ENCODE data around the gene NSDHL.
"Not testable (repeated sequence)": the region's sequence is repeated elsewhere in the genome, so short reads cannot be mapped to it uniquely, and the experiment has no call there.

The NSDHL gene

DNA sequence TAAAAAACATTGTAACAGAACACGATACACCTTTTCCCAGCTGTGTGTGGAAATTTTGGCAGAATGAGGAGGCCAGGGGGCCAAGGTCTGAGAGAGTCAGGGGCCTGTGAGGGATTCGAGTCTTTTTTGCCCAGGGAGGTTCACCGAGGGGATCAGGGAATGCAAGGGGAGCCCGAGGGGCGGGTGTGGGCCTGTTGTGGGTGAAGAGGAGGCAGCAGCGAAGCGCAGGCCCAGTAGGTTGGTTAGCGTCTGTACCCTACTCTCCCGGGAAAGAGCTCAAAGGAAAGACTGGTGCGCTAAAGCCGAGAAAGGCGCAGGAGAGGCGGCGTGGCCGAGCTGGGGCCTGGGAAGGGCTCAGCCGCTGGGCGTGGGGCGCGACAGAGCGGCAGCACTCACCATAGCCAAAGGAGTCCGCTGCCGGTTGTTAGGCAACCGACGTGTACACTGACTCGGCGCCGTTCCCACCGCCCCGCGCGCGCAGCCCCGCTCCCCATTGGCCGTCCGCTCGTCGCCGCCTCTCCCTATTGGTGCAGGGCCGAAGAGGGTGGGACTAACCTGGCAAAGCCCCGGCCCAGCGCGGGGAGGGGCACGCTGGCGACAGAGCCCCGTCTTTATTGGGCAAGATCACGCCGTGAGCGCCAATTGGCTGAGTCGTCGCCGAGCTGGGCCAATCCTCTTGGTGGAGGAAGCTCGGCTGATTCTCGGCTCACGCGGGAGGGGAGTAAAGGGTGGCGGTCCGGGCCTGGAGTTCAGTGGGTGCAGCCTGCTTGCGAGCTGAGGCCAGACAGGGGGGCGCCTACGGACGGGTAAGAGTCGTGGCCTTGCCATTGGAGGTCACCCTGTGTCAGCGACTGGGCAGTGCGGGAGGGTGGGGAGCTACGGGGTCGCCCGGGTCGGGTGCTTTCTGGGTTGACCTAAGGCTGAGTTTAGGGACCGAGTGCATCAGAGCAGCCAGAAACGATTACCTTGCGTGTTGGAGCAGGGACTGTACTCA lies at the start of gene NSDHL, which contains the start of gene CETN2:
Gene NSDHL (plus strand): TSS at position 752 of the 994 bp plus-strand sequence. CDS start 15,262 bp downstream, outside the sequence.
Gene CETN2 (minus strand): TSS at position 446 of the 994 bp plus-strand sequence. CDS start 47 bp downstream, at position 399.
- DNase-seq, result peak; percentile 94

DNA sequence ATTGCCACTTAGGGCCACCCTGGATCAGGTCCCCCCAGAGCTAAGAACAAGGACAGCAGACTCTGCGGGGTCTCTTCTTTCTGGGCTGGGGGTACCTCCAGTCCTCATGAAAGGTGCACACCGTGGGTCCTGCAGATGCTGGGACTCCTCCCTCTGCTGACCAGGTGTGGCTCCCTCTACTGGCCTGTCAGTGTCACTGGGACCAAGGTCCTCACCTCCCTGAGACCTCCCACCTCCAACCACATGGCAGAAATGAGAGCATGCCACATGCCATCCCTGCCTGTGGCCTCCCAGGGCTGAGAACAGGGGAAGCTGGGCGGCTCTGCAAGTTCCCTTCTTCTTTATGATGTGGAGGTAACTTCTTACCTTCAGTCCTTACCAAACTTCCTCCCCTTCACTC lies 43.8 kb upstream of the NSDHL start:
- not testable (repeated sequence) for DNase-seq

DNA sequence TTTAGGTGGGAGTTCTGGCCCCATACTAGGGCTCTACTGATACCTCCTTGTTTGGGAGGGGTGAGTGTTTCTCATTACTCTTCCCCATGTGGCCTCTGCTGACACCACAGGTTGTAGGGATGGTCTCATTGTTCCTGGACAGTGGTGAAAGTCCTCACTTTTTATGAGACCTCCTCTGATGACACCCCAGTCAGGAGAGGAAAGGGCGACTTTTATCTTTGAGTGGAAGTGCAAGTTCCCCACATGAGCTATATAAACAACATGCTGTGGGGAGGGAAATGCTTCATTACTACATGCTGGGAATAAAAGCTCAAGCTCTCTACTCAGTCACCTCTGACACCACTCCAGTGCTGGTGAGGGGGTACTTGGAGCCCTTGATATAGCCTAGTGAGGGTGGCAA lies 31.9 kb upstream of the NSDHL start:
- DNase-seq, result no peak

DNA sequence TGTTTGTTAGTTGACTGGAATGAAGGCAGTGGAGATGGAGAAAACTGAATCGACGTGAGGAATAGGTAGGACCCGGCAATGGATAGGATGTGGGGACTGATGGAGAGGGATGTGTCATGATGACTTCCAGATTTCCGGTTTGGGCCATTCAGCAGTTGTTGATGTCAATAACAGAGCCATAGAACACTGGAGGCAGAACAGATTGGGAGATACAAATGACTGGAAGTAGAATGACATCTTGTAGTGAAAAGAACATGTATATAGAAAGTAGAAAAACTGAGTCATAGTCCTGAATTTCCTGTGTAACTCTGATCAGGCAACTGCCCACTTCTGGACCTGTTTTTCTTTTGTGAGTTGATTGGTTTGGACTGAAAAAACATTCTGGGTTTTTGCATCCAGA lies 24.8 kb upstream of the NSDHL start:
- no peak for DNase-seq

DNA sequence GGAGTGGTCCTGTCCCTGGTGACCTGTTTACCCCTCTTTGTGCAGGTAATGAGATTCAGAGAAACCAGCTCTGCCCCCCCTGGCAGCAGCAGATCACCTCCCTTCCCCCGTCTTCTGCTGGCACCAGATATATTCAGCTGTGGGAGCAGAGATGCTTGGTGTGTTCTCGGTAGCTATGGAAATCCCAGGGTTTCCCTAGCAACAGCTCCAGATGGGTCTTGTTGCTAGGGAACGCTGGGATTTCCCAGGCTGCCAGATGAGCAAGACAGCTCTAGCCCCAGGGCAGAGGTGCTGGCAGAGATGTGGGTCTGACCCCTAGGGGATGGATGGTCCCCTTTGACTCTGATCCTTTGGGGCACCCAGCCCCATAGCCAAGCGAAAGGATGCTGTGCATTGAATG lies 20.5 kb upstream of the NSDHL start:
- no peak for DNase-seq

DNA sequence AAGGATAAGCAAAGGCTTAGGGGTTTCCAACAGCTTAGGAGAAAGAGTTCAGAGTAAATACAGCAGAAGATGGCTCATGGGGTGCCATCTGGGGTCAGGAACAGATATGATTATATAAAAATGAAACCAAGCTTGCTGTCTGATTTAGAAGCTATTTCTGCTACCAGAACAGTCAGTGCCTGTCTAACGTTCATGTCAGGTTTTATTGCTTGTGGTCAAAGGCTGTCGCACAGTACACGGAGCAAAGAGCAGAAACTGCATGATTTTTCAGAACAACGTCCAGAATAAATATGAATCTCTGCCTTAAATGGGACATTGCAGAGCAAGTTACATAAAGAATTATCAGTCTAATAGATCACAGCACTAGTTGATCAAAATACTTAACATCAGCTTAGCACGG lies 17.7 kb upstream of the NSDHL start:
- no peak for DNase-seq

DNA sequence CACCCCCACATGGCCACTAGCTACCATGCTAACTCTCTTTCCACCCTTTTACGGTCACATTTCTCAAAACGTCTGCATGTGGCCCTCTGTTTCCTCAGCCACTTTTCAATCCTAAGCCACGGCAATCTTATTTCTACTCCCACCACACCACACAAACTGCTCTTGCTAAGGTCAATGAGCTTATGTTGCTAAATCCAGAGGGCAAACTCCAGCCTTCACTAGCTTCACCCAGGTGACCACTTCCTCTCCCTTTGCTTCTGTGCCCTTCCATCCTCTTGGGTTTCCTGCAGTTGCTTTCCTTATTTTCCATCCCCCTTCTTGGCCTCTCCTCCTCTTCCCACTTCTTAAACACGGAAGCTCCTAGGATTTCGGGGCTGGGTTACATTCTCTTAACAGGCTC lies 16.8 kb upstream of the NSDHL start:
- DNase-seq, result no peak

DNA sequence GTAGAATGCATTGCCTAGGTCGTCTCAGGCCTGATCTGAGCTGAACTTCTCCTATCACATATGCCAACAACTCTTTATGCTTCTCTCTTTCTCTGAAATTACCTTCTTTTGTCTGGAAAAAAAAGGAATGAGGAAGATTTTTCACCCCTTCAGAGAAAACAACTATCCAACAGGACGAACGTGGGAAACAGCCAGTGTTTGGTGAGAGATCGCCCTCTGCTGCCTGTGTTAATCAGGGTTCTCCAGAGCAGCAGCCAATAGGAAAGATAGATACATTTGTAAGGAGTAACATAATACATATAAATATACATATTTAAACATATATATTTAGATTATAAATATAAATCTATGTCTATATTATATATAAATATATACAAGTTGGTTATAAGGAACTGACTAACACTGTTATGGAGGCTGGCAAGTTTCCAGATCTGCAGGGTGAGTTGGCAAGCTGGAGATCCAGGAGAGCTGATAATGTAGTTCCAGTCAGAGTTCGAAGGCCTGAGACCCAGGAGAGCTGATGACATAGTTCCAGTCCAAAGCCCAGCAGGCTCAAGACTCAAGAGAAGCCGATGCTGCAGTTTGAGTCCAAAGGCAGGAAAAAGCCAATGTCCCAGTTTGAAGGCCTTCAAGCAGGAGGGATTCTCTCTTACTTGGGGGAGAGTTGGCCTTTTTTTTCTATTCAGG lies 13.6 kb upstream of the NSDHL start:
- no peak for DNase-seq

DNA sequence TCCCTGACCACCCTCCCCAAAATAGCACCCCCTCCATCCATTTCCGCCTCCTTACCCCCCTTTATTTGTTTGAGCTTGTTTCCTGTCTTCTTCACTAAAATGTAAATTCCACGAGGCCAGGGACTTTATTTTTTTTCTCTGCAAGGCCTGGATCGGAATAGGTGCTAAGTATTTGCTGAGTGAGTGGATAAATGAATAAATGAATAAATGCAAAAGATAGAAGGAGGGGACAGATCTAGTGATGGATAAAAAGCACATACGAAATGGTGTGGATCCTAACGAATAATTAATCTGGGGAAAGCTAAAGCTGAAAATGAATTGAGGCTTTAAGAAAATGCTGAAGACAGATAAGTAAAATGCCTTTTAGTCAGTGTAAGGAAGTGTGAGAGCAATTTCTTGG lies 12.5 kb upstream of the NSDHL start:
- no peak for DNase-seq

DNA sequence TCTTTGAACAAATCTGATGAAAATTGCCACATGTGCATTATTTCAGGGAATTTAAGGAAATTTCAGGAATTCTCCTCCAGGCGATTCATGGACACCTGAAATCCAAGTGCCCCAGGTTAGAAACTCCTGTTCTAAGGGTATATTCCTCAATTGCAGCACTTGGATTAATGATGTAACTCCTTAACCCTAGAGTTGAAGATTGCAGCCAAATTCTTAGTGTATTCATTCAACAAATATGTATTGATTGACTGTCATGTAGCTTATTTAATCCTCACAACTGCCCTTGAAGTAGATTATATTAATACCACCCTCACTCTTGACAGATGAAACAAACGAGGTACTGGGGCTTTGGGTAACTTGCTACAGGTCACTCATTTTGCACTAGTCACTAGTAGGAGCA lies 11.6 kb upstream of the NSDHL start:
- no peak for DNase-seq

DNA sequence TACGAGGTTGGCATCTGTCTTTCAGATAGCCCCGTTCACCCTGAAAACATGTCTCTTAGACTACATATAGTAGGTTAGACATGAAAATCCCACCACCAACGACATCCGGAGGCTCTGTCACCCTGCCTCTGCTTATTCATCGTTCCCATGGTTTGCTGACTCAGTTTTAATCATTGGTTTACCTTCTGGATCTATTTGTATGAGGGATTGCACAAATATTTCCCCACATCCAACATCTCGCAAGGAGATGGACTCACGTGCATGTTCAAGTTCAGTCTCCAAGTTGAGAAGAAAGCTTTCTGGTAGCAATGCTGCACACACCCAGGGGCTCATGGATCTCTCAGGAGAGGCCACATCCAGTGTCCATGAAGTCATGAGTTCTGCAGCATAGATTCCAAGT lies 11.1 kb upstream of the NSDHL start:
- DNase-seq, result no peak

DNA sequence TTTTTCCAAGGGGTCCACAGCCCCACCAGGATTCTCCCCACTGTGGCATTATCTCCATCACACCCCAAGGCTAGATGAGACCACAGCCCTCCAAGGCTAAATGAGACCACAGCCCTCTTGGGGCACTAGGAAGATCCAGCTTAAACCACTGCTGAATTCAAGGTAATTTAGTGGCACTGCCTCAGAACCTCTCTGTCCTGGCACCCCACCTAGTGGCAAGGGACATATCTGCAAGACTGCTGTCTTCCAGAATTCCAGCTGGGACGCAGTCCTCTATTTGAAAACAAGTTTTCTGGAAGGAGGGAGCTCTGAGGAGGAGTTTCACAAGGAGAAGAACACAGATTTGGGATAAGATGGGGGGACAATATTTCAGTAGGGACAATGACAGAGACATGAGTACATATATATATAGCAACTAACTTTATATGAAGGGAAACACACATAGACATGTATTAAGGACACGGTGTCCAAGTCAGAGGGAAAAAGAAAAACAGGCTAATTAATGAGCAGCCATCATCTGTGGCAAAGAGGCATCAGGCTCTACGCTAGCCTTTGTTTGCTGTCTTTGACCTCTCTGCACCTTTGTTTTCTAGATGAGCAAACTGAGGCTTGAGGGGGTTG lies 9.6 kb upstream of the NSDHL start:
- DNase-seq, result no peak

DNA sequence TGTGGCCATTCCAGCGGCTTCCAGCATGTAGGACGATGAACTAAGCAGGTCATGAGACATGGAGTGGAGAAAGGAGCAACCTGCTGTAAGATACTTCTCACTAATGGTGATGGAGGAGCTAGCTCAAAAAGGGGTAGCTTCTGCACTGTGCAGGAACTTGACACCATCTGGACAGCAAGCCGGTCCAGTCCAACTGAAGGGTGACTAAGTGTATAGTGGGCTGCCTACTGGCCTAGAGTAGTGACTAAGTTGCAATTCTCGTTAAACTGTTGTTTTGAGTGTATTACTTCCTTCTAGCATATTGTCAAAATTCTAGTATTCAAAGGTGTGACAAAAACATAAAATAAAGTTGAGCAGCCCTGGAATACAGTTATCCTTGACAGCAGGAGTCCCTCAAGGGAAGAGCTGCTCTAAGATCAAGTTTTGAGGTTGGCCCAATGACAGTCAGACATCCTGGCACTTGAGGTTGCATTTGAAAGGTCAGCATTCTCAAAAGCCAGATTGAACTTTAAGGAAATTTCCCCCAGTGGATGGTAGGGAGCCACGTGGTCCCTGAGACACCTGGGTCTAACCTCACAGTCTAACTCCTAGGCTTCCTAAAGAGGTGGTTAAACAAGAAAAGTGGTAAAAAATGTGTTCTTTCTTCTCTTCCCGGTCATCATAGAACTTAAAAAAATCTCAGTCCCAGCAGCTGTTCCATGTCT lies 8.3 kb upstream of the NSDHL start:
- no peak for DNase-seq

DNA sequence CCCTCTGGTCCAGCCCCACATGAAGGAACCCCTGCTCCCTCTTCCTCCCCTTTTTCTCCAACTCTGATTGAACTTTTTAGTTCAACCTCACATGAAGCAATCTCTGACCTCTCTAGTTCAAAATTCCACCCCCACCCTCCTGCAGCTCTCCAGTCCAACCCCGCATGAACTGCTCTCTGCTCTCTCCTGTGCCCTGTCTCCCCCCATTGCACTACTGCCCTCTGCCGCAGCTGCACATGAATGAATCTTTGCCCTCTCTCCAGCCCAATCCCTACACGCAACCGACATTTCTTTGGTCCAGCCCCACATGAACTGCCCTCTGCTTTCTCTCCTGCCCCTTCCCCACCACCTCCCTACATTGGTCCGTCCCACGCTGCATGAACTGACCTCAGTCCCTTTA lies 7.2 kb upstream of the NSDHL start:
- DNase-seq, result no peak

DNA sequence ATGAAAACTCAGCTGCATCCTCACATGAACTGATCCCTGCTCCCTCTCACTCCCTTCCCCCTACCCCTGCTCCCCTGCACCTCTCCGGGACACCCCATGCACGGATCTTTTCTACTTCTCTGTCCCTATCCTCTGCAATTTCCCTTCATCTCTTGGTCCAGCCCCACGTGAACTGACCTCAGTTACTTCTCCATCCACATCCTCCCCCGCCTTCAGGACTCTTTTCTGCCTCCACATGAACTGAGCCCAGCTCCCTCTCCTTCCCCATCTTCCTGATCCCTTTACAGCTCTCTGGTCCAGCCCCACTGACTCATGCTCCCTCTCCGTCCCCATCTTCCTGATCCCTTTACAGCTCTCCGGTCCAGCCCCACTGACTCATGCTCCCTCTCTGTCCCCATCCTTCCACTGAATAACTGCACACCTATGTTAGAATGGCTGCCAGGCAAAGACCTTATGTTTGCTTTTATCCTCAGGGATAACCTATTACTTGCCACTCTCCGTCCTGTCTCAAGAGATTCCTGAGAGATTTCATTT lies 6.0 kb upstream of the NSDHL start:
- DNase-seq, result no peak

DNA sequence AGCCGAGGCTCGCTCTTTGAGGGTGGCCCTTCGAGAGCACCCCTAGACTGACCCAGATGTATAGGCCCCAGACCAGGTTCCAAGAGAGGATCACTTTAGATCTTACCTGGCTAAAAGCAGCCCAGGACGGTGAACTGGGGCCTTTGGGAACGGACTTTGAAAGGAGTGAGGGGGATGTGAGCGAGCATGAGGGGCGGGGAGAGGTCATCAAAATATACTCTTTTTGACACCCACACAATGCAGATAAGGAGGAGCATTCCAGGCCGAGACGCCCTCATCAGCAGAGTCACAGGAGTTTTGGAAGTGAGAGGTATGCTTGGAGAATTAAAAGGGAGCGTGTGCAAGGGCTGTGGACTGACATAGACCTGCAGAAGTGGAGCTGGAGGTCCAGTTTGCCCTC lies 528 bp downstream of the NSDHL start:
- DNase-seq, result no peak

DNA sequence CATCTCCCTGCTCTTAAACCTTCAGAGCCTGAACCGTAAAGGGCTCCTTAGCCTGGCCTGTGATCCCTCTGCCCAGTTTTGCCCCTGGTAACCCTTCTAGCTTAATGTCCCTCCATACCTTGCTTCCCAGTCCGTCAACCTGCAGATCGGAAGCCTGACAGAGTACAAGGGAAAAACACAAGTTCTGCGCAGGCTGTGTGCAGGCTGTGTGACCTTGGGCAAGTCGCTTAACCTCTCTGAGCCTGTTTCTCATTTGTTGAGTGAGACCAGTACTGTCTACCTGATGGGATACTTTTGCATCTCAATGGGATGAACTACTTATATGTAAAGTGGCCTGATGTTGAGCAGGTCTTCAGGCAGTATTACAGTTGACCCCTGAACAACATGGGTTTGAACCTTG lies 1.7 kb downstream of the NSDHL start:
- DNase-seq, result no peak

DNA sequence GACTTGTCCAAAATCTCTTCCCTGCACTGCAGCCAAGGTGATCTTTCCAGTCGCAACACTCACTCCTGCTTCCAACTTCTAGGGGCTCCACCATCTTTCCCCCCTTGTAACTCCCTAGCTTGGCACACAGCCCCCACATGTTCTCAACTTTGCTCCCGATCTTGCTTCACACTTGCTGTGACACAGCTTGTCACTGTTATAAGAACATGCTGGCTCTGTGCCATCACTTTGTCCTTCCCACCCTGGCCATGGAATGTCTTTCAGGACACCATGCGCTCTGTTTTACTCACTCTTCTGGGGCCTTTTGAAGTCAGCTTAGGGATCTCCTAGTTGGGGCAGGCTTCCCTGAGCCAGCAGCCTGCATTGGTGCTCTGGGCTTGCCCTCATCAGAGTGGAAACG lies 2.5 kb downstream of the NSDHL start:
- DNase-seq, result no peak

DNA sequence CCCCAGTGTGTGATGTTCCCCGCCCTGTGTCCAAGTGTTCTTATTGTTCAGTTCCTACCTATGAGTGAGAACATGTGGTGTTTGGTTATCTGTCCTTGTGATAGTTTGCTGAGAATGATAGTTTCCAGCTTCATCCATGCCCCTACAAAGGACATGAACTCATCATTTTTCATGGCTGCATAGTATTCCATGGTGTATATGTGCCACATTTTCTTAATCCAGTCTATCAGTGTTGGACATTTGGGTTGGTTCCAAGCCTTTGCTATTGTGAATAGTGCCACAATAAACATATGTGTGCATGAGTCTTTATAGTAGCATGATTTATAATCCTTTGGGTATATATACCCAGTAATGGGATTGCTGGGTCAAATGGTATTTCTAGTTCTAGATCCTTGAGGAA lies 4.6 kb downstream of the NSDHL start:
- DNase-seq, result not testable (repeated sequence)

DNA sequence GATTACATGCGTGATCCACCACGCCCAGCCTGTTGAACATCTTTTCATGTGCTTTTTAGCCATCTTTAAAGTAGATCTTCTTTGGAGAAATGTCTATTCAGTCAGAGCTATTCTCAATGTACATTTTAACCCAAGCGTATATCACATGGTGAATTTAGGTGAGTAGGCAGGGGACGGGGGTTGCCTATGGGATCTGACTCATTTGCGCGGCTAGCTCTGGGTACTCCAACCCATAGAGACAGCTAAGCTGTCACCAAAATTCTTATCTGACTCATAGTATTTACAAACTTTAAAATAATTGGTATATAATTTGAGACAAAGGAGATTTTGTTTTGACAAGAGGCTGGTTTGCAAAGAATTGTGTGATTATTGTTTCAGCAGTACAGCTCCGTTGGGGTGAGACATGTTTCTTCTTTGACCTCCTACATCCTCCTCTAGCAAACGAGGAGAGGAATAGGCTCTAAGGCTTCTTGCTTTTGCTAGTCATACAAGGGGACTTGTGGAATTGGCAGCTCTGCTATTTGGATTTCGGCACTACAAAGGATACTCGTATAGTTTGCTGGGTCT lies 12.0 kb downstream of the NSDHL start:
- DNase-seq, result no peak

DNA sequence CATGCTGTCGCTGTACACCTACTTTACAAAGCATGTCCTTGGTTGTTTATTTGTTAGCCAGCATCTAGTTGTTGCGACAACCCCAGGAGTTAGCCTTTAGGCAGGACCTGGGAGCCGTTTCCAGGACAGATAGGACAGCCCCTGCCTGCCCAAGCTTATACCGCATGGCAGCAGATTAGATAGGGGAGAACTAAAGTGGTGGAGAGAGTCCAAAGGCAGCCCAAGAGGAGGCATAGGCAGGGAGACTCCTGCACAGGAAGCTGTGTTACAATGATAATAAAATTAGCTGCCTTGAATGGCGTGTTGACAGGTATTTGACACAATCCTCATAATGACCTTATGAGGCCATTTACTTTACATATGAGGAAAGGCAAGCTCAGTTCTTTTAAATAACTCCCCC lies 13.0 kb downstream of the NSDHL start:
- no peak for DNase-seq

DNA sequence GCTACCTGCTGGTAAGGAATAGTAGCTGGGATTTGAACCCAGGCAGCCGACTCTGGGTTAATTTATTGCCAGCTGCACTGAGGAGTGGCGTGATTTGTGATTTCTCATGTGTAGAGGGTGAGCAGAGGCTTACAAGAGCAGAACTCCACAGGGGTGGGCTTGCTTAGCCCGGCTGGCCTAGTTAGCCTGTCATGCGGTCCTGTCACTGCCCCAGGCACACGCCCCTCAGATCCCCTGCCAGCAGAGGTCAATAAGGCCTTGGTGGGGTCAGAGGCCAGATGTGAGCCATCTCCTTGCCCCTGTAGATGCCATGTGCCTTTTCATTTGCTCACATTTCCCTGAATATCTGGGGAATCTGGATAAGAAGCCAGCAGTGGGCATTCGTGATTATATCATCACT lies 13.4 kb downstream of the NSDHL start:
- DNase-seq, result no peak

Data from CD4-positive, alpha-beta T cell treated with Interferon gamma for 1 hour (primary cell).